ENCODE results near the gene LRRK1. TPM values are rescaled to one million over a fixed set of nuclear protein-coding genes. Genes with fewer than 3 reads are reported as not detected.

Gene LRRK1
- total RNA-seq, 2 experiments from 2014 or later: 0.29 to 0.30 TPM

- Mint-ChIP-seq H3K4me1 (peaks cover 3% of the 10 kb centered on the region), H3K9me3 (no peaks in the 10 kb centered on the region), H3K36me3 (no peaks in the 10 kb centered on the region), H3K27ac (no peak overlapping the region), H3K4me3 (no peak overlapping the region), H3K27me3 (peaks cover 3% of the 10 kb centered on the region)
- no peak for DNase-seq
Measured at GRCh38 chr15:101018450-101018849, 99.3 kb downstream of the LRRK1 start.

DNA sequence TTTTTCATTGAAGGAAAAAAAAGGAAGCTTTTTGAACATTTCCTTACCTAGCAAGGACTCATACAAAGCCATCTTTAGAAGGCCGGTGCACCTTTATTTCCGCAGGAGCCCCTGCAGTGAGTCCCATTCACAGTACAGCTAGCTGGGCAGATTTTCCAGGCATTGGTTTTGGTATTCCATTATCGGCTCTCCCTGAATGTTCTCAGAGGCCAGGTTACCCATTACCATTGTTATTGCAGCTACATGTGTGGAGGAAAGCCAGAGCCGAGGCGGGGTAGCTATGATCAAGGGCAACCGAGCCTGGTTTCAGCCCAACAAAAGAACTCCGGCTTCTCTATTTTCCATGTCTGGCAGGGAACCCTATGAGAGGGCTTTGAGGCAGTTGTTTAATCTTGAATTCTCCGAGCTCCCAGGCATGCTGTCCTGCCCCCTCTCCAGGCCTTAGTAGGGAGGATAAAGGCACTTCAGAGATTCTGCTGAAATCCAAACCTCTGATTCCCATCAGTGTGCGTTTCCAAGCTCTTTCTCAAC is 100.3 kb downstream of the LRRK1 start:
- H3K4me1 Mint-ChIP-seq: peaks cover 3% of the 10 kb centered on the region
- no peak for DNase-seq
- no peak overlapping the region for H3K27ac Mint-ChIP-seq
- no peaks in the 10 kb centered on the region for H3K27me3 Mint-ChIP-seq
- no peaks in the 10 kb centered on the region for H3K36me3 Mint-ChIP-seq
- H3K9me3 Mint-ChIP-seq: no peaks in the 10 kb centered on the region
- H3K4me3 Mint-ChIP-seq: no peak overlapping the region

DNA sequence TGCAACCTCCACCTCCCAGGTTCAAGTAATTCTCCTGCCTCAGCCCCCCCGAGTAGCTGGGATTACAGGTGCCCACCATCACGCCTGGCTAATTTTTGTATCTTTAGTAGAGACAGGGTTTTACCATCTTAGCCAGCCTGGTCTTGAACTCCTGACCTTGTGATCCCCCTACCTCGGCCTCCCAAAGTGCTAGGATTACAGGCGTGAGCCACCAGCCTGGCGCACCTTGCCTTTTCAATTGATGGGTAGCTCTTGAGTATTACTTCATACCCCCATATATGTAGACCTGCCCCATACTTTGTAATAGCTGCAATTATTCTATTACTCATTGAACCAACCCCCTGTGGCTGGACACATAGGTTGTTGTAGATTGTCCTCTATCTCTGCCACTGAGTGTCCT is 101.3 kb downstream of the LRRK1 start:
- DNase-seq: no peak
- no peak overlapping the region for H3K27ac Mint-ChIP-seq
- H3K27me3 Mint-ChIP-seq: no peaks in the 10 kb centered on the region
- H3K4me3 Mint-ChIP-seq: no peak overlapping the region
- no peaks in the 10 kb centered on the region for H3K9me3 Mint-ChIP-seq
- H3K36me3 Mint-ChIP-seq: no peaks in the 10 kb centered on the region
- no peaks in the 10 kb centered on the region for H3K4me1 Mint-ChIP-seq

DNA sequence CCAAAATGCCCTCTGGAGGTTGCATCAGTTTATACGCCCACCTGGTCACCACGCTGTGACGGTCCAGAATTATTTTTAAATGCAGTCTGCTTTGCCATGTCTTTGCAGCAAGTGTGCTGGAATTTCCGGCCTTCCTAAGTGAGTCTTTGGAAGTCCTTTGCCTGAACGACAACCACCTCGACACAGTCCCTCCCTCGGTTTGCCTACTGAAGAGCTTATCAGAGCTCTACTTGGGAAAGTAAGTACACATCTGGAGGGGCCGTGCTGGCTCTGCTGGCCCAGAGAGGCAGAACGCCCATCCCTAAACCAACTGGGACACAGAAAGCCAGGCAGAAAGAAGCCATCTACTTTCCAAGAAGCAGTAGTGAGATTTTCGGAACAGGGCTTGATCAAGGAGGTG is 101.8 kb downstream of the LRRK1 start:
- Mint-ChIP-seq H3K4me3 (no peak overlapping the region), H3K27ac (no peak overlapping the region), H3K4me1 (no peaks in the 10 kb centered on the region), H3K9me3 (no peaks in the 10 kb centered on the region), H3K27me3 (no peaks in the 10 kb centered on the region), H3K36me3 (no peaks in the 10 kb centered on the region)
- DNase-seq: no peak

GRCh38 chr15:101022306-101022705 is 103.1 kb downstream of the LRRK1 start:
- Mint-ChIP-seq H3K9me3 (no peaks in the 10 kb centered on the region), H3K4me3 (no peak overlapping the region), H3K27me3 (no peaks in the 10 kb centered on the region), H3K36me3 (no peaks in the 10 kb centered on the region), H3K27ac (no peak overlapping the region), H3K4me1 (no peaks in the 10 kb centered on the region)
- no peak for DNase-seq

DNA sequence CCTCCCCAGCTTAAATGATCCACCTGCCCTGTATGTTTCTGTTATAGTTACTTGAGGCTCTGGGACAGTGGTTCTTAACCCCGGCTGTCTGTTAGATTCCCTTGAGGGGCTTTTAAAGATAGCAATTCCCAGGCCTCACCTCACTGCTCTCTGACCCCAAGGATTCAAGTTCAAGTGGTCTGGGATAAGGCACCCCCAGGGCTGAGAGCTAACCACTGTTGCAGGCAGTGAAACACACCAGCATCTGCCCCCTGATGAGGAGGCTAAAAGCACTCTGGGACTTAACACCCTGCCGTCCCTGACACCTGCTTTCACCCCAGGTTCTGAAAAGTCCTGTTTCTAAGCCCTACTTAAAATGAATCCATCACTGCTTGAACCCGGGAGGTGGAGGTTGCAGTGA is 103.7 kb downstream of the LRRK1 start:
- DNase-seq: no peak
- no peak overlapping the region for H3K27ac Mint-ChIP-seq
- H3K36me3 Mint-ChIP-seq: no peaks in the 10 kb centered on the region
- H3K27me3 Mint-ChIP-seq: no peaks in the 10 kb centered on the region
- no peaks in the 10 kb centered on the region for H3K4me1 Mint-ChIP-seq
- no peak overlapping the region for H3K4me3 Mint-ChIP-seq
- H3K9me3 Mint-ChIP-seq: no peaks in the 10 kb centered on the region

GRCh38 chr15:101023501-101024072 is 104.4 kb downstream of the LRRK1 start:
- H3K27me3 Mint-ChIP-seq: no peaks in the 10 kb centered on the region
- DNase-seq: no peak
- no peaks in the 10 kb centered on the region for H3K4me1 Mint-ChIP-seq

GRCh38 chr15:101024073-101024695 is 105.0 kb downstream of the LRRK1 start:
- no peak overlapping the region for H3K27ac Mint-ChIP-seq
- DNase-seq: no peak
- no peaks in the 10 kb centered on the region for H3K27me3 Mint-ChIP-seq
- H3K4me3 Mint-ChIP-seq: no peak overlapping the region
- H3K9me3 Mint-ChIP-seq: no peaks in the 10 kb centered on the region
- H3K36me3 Mint-ChIP-seq: no peaks in the 10 kb centered on the region
- H3K4me1 Mint-ChIP-seq: no peaks in the 10 kb centered on the region

More at GRCh38 chr15:101023501-101024072, 104.4 kb downstream of the LRRK1 start:
- Mint-ChIP-seq H3K4me3 (no peak overlapping the region), H3K9me3 (no peaks in the 10 kb centered on the region), H3K36me3 (no peaks in the 10 kb centered on the region), H3K27ac (no peak overlapping the region)

GRCh38 chr15:101024706-101025500 is 105.7 kb downstream of the LRRK1 start:
- Mint-ChIP-seq H3K4me1 (no peaks in the 10 kb centered on the region), H3K9me3 (no peaks in the 10 kb centered on the region), H3K4me3 (no peak overlapping the region), H3K27me3 (no peaks in the 10 kb centered on the region), H3K36me3 (no peaks in the 10 kb centered on the region), H3K27ac (no peak overlapping the region)
- no peak for DNase-seq

DNA sequence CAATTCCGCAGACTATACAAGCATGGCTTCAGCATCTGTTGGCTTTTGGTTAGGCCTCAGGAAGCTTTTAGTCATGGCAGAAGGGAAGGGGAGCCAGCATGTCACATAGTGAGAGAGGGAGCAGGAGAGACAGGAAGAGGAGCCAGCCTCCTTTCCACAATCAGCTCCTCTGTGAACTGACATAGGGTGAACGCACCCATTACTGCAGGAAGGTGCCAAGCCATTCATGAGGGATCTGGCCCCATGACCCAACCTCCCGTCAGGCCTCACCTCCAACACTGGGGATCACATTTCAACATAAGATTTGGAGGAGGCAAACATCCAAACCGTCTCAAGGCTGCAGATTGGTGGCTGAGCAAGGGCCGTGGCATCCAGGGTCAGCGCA is 106.3 kb downstream of the LRRK1 start:
- H3K4me3 Mint-ChIP-seq: no peak overlapping the region
- H3K9me3 Mint-ChIP-seq: no peaks in the 10 kb centered on the region
- no peak overlapping the region for H3K27ac Mint-ChIP-seq
- H3K27me3 Mint-ChIP-seq: no peaks in the 10 kb centered on the region
- DNase-seq: no peak
- no peaks in the 10 kb centered on the region for H3K36me3 Mint-ChIP-seq
- no peaks in the 10 kb centered on the region for H3K4me1 Mint-ChIP-seq

DNA sequence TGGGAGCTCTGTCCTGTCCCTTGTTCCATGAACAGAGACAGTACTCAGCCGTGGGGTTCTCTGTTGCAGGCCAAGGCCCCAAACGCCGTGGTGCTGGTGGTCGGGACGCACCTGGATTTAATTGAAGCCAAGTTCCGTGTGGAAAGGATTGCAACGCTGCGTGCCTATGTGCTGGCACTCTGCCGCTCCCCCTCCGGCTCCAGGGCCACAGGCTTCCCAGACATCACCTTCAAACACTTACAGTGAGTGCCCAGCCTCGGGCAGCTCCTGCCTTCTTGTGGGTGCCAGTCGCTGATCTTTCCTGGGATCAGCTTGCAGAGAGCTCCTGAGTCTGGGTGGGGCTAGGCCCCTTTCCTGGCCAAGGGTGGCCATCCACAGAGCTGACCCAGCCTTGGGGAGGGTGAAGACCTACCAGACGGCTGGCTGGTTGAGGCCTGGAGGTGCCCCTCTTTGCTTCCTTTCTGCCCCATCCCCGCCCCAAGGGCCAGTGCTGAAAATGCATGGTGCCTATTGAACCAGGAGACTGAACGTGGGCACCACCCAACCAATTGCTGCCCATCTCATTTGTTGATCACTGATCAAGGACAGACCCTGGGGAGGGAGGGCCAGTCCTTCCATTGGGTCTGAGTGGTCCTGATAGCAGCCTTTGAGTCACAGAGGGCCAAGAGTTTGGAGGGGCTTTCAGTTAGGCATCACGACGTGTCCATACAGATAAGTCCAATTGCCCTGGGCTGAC is 106.9 kb downstream of the LRRK1 start:
- H3K4me1 Mint-ChIP-seq: no peaks in the 10 kb centered on the region
- no peaks in the 10 kb centered on the region for H3K9me3 Mint-ChIP-seq
- H3K4me3 Mint-ChIP-seq: no peak overlapping the region
- H3K27me3 Mint-ChIP-seq: no peaks in the 10 kb centered on the region
- no peak for DNase-seq
- no peaks in the 10 kb centered on the region for H3K36me3 Mint-ChIP-seq
- no peak overlapping the region for H3K27ac Mint-ChIP-seq

GRCh38 chr15:101026656-101027272 is 107.6 kb downstream of the LRRK1 start:
- no peaks in the 10 kb centered on the region for H3K36me3 Mint-ChIP-seq
- no peaks in the 10 kb centered on the region for H3K9me3 Mint-ChIP-seq
- H3K4me1 Mint-ChIP-seq: no peaks in the 10 kb centered on the region
- no peaks in the 10 kb centered on the region for H3K27me3 Mint-ChIP-seq
- no peak overlapping the region for H3K4me3 Mint-ChIP-seq
- no peak overlapping the region for H3K27ac Mint-ChIP-seq
- DNase-seq: no peak

GRCh38 chr15:101027273-101027901 is 108.2 kb downstream of the LRRK1 start:
- no peaks in the 10 kb centered on the region for H3K27me3 Mint-ChIP-seq
- no peak overlapping the region for H3K27ac Mint-ChIP-seq
- H3K9me3 Mint-ChIP-seq: no peaks in the 10 kb centered on the region
- H3K4me1 Mint-ChIP-seq: no peaks in the 10 kb centered on the region
- no peaks in the 10 kb centered on the region for H3K36me3 Mint-ChIP-seq
- no peak overlapping the region for H3K4me3 Mint-ChIP-seq
- no peak for DNase-seq

DNA sequence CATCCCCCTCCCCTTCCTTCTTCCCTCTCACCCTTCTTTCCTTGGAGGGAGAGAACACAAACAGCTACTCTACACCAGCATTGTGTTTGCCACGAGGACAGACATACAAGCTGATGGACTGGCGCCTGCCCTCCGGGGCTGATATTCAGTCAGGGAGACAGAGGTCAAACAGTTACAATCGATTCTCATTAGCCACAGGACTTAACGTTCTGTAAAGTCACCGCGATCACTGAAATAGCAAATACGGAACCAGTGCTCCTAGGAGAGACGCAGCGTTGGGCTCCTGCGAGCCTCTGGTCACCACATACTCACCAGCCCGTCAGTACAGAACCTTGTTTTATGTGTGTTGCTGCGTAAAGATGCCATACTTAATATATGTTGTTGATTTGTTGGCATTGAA is 108.8 kb downstream of the LRRK1 start:
- Mint-ChIP-seq H3K4me3 (no peak overlapping the region), H3K36me3 (no peaks in the 10 kb centered on the region), H3K9me3 (no peaks in the 10 kb centered on the region), H3K27me3 (peaks cover 5% of the 10 kb centered on the region), H3K27ac (no peak overlapping the region), H3K4me1 (no peaks in the 10 kb centered on the region)
- no peak for DNase-seq

Data from activated naive CD8-positive, alpha-beta T cell treated with anti-CD3 and anti-CD28 coated beads for 36 hours (primary cell).